Testis (tissue), 2 donors: ENCODE results near the gene ARIH1.
"Not testable (repeated sequence)": the region's sequence is repeated elsewhere in the genome, so short reads cannot be mapped to it uniquely, and the experiment has no call there.

Experiments used
- CTCF ChIP-seq, 3 experiments: fragments of 450-650 bp in 2 of 3; fragments of 200-600 bp in 1 of 3; sonication (generic) in 1 of 3; IDR thresholded peaks; one replicate each; pipeline ENCODE4 v1.5.1; 2016 to 2019; ENCODE audit warnings: antibody characterized with exemption in 3 of 3, mild to moderate bottlenecking in 2 of 3, moderate library complexity in 1 of 3
- POLR2A ChIP-seq: fragments of 450-650 bp; IDR thresholded peaks from one replicate; pipeline ENCODE4 v1.6.1; 2017; ENCODE audit warnings: antibody characterized with exemption, mild to moderate bottlenecking, moderate library complexity

DNA sequence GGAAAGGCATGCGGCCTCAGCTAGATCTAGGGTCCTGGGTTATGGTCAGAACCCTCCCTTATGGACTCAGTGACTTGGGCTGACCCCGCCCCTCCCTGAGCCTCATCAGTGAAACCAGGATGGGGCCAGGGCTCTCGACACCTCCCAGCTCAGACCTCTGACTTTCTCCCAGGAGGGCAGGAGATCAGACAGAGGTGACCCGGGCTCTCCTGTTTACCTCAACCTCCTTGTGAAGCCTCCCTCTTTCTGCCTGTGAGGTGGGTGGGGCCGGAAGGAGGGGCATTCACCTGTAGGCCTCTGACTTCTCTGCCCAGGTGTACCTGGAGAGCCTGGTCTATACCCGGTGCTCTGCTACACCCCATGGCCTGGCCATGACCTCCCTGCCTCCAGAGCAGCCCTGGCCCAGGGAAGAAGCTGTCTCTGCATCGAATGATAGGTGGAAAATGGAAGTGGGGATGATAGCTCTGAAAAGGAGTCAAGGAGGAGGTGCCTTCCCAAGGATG is 155.0 kb downstream of the ARIH1 start:
- not testable (repeated sequence) for TF ChIP-seq CTCF (IDR thresholded peaks at IDR 0.05); POLR2A
